ENCODE data around the gene PLCB4. TPM values are rescaled to one million over a fixed set of nuclear protein-coding genes. Genes with fewer than 3 reads are reported as not detected.

PLCB4 gene
- polyA plus RNA-seq, 12 donors: 4.7 to 8.8 (median 6.4) TPM; not detected in 1

DNA sequence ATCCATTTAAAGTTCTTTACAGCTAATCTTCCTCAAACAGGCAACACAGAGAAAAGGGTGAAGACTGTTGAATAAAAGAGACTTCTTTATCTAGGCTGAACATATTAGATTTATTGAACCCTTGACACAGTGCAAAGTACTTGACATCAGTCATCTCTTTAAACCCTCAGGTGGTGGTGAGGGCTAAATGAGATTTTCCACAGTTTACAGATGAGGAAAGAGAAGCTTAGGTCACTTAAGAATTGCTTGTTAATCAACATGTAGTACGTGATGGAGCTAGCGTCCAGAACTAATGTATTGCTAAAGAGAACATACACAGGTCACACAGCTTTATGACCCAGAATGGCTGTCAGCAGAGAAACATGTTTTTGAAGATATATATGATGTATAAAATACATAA, 252.1 kb downstream of the PLCB4 start:
- DNase-seq: no peak

DNA sequence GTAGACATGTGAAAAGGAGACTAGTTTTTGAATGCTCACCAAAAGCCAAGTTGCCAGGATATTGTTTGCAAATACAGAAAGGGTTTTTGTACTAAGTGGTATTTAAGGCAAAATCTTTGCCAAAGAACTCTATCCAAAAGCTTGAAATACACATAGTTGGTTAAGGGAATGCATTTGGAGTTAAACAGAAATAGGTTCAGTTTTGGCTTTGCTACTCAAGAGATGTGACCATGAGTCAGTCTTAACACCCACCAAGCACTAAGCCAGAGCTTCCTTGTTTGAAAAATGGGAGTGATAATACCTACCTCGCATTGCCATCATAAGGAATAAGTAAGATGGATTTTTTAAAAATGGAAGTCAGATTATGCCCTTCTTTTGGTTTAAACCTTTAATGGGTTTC, 253.8 kb downstream of the PLCB4 start:
- DNase-seq: no peak

DNA sequence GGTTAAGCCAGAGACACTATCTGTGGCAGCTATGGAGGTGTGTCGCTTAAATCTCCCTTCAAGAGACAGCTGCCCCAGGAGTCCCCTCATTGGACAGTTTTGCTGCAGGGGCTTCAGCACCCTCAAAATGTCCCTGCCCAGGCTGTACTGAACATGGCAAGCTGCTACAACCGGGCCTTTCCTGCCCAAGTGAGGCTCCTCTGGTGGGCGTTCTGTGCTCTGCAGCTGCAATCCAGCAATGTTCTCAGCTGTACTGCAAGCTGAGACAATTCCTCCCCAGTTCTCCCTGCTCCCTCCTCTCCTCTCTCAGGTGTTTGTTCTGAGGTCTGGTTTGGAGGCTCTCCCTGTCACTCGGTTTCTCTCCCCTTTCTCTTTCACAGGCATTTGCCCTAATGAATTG, 254.7 kb downstream of the PLCB4 start:
- no peak for DNase-seq

DNA sequence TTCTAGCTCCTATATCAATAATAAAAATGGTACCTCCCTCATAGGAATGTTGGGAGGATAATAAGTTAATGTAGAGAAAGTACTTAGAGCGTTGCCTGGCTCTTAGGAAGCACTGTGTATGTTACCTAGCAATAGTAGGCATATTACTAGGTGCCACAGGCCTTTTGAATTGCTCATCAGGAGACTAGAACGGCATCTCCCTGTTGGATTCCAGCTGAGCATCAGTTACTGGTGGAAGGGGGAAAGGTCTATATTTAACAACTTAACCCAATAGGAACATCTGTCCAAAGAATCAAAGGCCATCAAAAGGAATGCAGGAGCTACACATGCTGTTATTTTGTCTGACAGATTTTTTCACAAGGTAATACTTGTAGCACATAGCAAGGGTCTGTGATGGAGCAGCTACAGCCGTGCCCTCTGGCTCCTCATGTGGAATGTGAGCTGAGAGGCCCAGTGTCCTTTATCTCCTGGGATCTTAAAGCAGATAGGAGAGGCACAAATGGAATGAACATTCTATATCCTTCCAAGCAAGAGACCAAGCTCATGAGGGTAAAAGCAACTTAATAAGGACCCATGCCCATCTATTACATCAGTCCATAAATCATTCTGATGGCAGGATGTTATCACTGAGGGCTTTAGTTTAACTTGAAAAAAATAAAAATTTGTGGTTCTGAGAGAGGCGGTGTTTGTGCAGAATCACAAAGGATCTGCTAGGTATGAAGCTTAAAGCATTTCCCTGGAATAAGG, 260.6 kb downstream of the PLCB4 start:
- DNase-seq: no peak

DNA sequence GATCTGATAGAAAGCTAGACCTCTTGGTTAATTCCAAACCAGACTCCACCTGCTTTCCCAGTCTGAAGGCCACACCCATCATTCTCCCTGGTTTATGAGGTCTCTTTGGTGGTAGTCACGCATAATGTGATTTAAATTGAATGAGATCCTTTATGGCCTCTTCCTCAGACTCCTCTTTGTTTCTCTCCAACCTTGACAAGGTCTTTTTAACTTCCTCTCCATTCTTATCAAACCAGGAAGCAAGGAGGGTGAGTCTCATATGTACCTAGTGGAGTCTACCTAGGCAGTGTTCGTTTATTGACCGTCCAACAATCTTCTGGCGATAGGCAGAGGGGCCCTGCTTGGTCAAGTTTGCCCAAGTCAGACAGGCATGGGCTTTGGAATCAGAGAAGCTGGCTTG, 261.3 kb downstream of the PLCB4 start:
- DNase-seq: no peak

DNA sequence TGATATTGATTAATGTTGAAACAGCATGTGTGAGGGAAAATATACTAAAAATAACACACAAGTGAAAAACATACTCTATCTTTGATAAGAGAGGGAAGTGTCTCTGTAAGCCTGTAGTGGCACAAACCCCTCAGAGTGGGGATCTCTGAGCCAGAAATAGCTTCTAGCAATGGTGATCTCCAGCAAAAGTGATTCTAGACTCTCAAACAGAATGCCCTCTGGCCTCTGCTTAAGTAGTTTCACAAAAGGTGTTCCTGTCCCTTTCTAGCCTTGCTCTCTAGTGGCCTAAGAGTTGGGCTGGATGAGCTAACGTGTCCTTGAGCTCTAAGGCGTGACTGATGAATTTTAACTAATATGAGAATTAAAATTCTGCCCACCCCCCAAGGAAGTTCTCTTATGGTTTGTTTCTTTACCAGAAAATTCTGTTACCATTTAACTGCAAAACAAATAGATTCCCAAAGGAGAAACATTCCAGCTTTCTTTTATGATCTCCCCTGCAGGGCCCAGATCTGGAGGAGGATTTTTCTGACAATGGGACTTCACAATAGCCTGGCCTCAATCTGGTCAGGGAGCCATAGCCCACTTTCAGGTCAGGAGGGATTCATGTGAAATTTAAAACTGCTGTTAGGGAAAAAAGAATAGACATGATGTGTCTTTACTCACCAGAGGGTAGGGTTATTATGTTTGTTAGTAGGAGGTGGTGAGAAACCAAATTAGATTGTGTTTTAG, 263.0 kb downstream of the PLCB4 start:
- no peak for DNase-seq

DNA sequence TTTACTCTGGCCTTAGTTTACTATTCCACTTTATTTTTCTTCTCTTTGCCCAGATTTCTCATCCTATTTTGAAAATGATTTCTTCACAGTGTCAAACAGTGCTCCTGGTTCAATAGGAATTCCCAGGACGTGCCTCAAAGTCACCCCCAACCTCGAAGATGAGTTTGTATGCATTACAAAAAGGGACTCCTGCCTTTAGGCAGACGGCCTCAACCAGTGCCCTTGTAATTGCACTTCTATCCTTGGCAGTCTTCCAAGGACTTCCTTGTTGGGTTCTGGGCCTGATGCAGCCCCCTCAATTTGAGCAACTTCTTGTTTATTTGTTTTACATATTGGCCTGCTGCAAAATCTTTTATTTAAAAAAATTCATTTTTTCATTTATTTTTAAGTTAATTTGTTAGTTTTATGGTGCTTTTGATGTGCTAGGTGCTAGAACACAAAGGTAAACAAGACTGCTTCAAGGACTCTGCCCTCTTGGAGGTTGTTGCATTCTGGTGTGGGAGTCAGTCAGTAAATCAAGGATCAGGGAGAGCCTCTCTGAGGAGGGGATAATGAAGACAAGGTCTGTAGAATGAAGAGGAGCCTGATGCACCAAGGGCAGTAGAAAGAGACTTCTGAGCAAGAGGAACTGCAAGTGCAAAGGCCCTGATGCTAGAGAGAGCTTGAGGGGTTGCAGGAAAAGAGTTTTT, 264.0 kb downstream of the PLCB4 start:
- no peak for DNase-seq

DNA sequence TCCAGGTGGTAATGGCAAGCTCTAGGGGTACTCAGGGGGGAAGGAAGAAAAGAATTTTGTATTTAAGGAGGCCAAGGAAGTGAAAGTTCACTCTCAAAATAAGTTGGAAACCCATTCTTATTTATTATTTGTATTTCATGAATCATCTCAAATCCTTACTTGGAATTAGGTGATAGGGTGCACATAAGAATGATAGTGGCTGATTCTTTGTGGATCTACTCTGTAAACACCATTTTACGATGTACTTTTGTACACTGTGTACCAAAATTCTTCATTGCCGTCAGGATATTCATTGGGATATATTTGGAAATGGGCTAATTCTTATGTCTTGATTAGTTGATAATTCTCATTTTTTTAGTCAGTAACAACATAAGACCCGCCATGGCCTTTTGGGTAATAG, 266.0 kb downstream of the PLCB4 start:
- DNase-seq: no peak

DNA sequence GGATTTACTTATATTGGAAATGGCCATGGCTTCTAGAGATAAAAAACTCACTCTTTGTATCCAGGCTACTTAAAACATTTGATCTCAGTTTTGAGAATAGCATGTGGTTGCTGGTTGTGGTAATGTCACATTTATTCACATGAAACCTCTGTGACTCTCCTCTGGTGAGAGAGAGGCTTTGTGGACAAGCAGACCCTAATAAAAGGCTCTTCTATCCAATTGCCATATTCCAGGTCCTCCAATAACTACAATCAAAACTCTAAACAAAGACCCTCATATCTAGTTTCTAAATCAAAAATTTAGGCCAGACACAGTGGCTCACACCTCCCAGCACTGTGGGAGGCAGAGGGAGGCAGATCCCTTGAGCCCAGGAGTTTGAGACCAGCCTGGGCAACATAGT, 269.2 kb downstream of the PLCB4 start:
- no peak for DNase-seq

DNA sequence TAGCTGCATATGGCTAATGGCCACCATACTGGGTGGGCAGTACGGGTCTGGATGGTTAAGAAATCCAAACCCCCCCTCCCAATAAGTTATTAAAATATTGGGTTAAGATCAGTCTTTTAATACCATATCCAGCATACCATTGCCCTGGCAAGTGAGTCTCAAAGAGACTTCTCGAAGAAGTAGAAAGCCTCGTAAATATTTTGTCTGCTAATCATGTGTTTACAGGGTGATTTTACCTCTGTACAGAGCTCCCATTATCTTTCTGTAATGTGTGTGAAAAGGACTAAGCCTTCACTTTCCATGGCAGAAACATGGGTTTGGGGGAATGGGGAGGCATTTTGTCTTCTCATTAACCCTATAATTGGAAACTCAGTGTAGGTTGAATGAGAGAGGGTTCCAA, 270.8 kb downstream of the PLCB4 start:
- DNase-seq: no peak

DNA sequence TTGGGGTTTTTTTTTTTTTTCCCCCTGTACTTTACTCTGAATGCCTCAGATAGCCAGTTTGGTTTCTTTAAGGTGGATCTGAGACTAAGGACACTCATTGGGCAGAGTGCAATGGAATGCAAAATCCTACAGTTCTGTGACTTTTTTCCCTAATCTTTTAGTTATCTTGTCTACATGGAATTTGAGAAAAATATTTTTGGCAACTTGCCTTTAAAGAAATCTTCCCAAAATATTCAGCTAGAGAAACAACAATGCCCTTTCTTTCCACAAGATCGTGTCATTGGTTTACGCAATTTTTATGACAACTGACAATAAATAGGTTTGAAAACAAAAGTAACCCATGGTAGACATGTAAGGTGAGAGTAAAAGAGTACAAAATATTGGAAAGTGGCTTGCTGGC, 273.8 kb downstream of the PLCB4 start:
- DNase-seq: no peak

DNA sequence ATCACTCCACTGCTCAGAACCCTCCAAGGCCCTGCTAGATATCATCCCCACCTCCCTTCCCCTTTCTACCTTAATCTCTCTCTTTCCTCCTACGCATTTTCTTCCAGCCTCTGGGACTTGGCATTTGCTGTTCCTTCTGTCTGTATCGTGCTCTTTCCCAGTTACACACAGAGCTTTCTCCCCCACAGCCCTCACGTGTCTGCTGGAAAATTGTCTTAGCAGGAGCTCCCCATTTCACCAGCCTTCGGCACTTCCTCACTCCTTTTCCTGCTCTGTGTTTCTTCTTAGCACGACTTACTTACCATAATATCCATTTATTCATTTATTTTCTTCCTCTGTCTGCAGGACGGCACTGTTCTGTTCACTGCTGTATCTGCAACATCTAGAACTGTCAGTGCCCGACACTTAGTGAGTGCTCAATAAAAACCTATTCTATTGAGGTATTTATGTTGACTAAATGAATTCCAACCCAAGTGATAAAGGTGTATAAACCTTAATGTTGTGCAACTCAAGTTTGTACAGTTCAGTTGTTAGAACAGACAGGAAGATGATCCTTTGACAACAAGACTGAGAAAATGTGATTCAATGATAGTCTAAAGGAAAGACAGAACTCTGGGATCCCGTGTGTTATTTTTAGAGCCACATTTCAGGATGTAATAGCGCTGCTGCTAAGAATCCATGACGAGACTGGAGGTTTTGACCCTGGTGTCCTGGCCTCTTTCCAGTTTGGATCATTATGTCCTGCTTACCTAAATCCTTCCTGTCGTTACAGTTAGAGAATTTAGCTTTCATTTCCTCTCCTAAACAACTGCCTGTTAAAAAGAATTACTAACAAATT, 275.4 kb downstream of the PLCB4 start:
- peak; percentile 52 for DNase-seq

DNA sequence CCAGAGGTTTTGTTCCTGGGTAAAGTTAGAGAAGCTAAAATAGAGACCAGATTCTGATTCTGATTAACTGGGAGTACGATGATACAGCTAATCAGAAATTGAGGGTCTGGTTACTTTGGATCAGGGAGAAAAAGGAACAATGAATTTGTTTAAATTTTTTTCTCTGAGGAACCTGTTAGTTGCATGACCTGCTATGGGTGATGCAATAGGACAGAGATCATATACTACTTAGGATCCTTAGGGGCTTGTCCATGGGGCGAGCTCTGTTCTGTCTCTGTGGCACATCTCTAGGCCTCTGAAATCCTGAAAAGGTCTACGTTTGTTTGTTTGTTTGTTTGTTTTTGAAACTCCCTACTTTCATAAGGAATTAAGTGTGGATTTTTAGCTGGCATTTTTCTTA, 279.4 kb downstream of the PLCB4 start:
- DNase-seq: no peak

DNA sequence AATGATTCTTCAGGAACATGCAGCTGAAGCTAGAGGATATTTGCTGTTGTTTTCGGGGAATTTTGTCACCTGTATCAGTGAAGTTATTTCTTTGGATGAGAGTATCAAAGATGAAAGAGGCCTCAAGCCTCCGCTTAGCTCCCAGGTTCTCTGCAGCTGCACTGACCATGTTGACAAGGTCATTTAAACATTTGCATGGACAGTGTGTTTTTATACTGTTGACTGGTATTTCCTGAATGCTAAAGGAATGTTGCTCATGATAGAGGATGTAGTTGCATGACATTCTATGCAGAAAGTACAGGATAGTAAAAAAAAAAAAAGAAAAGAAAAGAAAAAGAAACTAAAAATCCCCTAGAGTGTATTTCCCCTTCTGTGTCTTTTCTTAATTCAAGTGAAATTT, 279.9 kb downstream of the PLCB4 start:
- DNase-seq: no peak

DNA sequence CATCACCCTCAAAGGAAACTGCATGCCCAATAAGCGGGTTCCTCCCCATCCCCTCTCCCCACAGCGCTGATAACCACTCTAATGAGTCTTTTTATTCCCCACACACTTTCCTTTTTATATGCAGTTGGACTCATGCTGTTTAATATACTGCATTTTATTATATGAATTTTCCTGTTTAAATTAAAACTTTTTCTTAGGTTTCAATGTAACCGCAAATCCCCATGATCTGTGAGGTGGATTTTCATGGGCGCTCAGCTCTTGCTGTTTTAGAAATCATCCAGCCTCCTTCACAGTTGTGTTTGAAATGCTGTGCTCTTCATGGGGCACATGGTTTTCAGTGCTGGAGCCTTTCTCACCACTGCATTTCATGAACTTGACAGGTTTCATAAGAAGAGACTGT, 280.4 kb downstream of the PLCB4 start:
- no peak for DNase-seq

DNA sequence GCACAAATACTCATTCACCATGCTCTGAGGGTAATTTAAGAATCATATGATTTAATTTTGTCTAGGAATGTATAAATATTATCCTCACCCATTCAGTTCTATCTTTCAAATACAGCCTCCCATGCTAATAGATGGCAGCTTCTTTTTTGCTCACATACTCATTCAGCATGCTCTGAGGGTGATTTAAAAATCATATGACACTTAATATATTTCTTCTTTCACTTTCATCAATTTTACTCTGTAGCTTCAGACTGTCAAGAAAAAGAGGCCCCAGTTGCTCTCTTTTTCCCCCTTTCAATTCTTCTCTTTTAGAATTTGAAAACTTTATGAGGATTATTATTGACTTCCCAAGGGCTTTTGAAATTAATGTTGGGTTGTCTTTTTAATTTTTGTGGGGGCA, 283.9 kb downstream of the PLCB4 start:
- DNase-seq: no peak

DNA sequence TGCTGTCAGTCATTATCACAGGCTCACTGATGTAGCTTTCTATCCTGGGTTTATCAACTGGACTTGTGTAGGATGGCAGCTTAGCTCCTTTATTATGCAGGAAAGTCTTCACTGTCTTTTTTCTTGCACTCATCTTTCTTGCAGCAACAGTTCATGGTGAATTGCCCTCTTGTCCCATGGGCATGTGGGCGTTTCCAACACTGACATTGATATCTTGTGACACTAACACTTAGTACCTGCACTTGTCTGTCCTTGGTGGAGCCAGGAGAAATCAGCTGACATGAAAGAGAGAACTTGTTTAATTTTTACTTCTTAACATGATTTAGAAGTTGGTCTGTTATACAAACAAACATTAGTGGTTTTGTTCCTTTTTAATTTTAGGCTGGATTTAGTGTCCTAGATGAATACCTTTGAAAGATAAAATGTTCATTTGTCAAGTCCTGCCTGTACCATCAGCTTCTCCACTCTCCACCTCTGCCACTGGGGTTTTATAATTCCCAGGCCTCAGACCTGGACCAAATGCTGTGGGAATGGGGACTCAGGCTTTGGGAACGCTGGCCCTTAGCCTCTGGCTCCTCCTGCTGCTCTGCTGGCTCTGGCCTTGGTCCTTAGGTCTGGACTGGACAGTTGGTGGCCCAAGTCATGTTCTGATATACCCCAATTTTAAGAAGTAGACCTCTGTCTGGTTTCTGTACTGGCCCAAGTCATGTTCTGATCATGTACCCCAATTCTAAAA, 284.5 kb downstream of the PLCB4 start:
- no peak for DNase-seq

DNA sequence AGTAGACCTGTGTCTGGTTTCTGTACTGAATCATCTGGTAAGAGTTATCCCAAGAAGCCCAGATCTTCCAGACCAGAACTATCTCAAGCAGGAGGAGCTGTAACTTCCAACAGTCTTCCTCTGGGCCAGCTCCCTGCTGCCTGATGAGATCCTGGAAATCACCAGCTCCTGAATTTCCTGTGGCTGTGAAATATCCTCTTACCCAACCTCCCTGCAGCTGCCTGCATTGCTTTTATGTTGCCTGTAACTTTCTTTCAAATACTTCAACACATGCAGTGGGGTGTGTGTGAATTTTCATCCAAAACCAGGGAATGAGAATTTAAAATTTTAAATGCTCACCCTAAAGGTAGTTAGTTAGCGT, 285.0 kb downstream of the PLCB4 start:
- DNase-seq: no peak

DNA sequence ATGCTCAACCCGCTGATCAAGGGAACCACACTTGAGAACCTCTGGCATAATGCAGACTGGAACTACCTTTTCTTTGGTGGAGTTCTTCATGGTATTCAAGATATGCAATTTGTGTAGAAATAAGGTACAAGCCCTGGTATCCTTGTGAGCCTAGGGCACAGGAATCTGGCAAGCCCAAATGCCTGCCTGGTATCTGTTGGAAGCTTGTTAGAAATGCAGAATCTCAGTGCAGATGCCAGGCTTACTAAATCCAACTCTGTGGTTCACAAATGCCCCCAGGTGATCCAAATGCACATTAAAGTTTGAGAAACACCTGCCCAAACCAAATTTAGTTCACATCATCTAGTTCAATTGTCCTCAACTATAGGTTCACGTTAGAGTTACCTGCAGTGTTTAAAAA, 285.7 kb downstream of the PLCB4 start:
- DNase-seq: no peak

DNA sequence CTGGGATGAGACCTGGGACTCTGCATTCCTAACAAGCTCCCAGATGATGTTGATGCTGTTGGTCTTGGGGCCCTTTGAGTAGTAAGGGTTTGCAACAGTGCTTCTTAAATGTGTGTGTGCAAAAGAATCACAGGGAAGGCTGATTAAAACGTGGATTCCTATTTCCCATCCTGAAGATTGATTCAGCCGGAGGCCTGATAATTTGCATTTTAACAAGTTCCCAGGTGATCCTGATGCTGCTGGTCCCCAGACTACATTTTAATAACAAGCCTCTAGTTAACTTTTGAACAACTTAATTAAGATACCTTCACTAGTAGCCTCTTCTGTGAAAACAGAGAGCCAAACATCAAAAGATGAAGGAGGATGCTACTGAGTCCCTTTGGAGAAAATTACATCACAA, 289.1 kb downstream of the PLCB4 start:
- no peak for DNase-seq

DNA sequence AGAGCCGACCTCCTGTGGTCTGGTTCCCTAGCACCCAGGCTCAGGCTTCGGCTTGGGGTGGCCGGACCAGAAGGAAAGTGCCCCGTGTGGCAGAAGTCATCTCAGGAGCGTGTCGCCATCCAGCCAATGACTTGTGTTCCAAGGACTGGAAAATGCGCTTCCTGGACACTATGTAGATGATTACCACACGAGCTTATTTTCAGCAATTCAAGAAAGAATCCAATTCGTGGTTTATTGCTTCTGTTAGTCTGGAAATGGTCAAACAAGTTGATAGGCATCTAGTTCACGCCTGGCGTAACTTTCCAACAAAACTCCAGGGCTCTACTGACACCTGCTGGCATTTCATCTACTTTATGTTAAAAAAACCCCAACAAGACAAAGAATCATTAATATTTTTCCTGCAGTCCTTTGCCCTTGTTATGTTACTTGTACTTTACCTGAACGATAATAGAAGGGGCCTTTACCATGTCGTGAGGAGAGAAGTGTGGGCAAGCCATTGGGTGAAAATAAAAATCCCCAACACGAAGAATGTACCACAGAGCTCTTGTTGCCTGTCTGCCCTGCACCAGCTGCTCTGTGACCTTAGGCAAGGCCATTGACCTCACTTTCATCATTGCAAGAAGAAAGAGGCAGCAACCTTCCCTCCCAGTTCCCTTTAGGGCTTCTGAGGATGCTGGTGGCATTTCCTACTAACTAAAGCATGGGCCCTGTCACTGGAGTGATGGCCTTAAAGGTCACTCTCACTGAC, 290.8 kb downstream of the PLCB4 start:
- peak; percentile 70 for DNase-seq
